NOMO-1 treated with dmso at 0.1 percent for 144 hours (cell line): ENCODE measurements around the gene SNRPB2.
A peak's percentile ranks its signal among the peaks of the same experiment; 100 is the strongest.

Source experiments
- DNase-seq: peaks from one replicate; lab custom pipeline; 2025; ENCODE audit not compliant: unreplicated experiment; lab: John Stamatoyannopoulos, UW

SNRPB2 gene

DNA sequence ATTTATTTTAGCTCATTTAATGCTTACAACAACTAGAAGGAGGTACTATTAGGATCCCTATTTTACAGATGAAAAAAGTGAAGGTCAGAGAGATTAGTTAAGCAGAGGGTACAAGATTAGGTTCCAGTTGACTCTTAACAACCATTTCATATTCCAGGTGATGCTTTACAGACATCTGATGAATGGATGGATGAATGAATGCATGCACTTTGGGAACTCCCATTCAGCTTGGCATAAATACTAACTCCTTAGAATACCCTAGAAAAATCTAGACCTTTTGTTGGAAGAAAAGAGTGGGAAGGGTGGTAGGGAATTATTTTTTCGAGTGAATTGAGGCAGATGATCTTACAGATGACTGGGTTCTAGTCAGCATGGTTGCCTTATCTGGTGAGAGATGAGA, 746 bp upstream of the SNRPB2 start:
- no peak for DNase-seq

DNA sequence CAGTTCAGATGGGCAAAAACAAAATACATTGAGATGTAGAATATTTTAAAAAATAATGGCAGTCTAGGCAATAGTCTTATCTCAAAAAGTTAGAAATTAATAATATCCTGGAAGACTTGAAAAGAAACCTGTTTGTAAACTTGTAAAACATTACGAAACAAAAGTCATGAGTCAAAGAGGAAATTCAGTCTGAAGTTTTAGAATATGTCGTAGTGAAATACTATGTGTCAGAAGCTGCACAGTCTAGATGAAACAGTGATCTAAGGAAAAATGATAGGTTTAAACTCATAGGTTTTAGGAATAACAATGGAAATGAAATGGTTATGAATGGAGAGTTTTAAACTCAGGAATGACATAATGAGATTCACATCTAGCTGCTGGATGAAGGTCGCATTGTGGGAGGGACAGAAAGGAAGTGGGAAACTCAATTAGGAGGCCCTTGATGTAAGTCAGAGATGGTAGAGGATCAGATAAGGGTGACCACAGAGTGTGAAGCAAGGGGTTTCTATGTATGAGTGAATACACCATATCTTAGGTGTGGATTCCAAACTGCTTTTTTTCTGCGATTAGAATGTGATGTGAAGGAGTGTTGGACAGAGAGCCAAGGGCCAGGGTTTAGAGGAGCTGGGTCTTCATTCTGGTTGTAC, 2.8 kb downstream of the SNRPB2 start:
- peak; percentile 48 for DNase-seq

DNA sequence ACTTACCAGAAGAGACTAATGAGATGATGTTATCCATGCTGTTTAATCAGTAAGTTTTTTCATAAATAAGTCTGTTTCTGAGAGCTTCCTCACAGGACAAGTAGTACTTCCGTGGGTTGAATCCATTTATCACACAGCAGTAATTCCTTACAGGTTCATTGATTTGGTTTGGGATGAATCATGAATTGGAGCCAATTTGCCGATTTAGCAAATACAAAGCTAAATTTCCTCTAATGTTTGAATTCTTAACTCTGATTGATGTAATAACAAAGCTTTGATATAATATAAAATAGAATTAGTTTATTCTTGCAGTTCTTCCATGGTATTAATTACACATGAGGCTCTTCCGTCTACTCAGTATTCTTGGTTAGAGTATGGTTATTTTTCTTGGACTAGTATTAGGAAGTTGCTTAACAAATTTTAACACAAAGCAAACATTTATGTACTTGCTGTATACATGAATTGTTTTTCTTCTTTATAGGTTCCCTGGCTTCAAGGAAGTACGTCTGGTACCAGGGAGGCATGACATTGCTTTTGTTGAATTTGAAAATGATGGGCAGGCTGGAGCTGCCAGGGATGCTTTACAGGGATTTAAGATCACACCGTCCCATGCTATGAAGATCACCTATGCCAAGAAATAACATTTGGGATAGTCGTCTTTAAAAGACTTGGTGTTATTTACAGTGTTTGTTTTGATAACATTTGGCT, 10.7 kb downstream of the SNRPB2 start:
- no peak for DNase-seq

DNA sequence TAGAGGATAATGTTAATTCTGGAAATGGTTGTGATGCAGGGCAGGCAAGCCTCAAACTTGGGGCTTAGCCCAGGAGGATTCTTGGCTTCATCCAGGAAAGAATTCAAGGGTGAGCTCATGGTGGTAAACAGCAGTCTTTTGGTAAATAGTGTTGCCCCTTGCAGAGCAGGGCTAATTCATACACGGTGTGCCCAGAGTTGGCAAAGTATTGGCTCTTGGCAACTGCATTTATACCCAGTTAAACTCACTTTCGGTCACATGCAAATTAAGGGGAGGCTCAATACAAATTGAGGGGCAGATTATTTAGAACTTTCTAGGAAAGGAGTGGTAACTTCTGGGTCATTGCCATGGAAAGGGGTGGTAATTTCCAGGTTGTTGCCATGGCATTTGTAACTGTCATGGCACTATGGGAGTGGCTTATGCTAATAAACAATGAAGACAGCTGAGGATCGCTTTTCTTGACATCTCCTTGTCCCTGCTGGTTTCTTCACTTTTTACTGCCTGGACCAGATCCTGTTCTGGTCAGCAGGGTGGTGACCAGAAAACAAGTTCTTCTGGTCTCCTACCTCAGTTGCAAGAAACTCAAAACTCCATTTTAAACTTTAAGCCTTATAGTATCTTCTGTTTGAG, 14.5 kb downstream of the SNRPB2 start:
- DNase-seq, result no peak

DNA sequence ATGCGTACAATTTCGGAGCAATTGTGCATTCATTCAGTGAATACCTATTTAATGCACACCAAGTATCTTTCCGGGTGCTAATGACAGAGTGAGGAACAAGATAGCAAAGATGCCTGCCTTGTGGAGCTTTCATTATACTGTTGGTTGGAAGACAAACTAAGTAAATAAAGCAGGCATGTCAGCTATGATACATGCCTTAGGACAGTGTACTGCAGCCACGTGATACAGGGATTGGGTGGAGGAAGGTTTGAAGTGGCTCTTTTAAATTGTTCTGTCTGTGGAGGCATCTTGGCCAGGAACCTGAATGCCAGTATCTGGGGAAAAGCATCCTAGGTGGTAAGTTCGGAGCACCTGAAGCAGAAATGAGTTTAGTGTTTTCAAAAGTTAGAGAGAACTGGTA, 15.4 kb downstream of the SNRPB2 start:
- DNase-seq, result no peak

DNA sequence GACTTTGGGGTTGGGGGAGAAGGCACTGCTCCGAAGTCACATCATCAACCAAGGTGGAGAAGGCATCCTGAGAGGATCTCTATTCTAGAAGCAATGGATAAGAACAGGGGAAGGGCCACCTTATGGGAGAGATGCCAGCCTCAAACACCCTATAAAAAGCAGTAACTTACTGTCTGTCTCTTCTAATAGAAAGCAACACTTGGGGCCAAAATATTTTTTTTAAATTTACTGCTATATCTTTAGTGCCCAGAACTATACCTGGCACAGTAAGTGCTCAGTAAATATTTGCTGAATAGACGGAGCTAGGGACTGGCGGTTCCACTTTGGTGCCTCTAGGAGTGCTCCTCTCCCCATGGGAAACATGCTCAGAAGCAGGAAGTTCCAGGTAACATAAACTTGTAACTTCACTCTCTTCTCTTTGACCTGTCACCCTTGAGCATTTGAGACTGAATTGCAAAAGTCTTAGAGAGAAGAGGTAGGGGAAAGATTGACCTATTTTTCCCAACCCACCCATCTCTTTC, 17.5 kb downstream of the SNRPB2 start:
- no peak for DNase-seq

DNA sequence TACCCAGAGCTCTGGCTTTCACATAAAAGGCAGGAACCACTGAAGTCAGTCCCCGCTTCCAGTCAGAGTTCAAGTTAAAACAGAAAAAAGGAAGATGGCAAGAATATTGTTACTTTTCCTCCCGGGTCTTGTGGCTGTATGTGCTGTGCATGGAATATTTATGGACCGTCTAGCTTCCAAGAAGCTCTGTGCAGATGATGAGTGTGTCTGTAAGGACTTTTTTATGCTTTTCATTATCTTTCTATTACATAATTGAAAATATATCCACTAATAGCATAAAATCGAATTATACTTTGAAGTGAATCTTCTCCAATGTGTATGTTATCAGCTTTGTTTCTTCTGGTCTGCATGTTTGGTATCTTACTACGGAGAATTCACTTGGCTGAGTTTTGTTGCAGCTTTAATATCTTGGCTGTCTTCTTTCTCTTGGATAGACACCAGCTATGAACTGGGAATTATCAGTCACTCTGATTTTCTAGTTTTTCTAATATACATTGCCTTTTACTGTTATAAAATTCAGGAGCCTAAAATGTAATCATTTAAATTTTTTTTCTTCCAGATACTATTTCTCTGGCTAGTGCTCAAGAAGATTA, 18.6 kb downstream of the SNRPB2 start, which contains the start of gene OTOR:
OTOR (plus strand) TSS at position 51 of the 593 bp plus-strand sequence; CDS start at position 95, 44 bp downstream.
- no peak for DNase-seq

DNA sequence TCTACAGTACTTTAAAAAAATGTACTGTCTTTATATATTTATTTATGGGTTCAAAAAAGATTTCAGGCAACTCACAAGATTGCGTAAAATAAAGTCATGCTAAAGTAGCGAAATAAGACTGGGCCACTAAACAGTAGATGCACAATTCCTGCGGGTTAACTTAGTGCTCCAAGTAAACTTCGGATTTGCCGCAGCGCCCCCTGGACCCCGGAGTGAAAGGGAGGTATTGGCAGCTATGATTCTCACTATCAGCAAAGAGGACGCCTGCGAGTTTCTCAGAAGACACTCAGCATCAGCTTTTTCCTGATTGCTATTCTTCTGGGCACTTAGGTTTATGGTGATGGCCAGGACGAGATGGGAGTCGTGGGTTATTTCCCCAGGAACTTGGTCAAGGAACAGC, 19.7 kb downstream of the SNRPB2 start:
- no peak for DNase-seq

DNA sequence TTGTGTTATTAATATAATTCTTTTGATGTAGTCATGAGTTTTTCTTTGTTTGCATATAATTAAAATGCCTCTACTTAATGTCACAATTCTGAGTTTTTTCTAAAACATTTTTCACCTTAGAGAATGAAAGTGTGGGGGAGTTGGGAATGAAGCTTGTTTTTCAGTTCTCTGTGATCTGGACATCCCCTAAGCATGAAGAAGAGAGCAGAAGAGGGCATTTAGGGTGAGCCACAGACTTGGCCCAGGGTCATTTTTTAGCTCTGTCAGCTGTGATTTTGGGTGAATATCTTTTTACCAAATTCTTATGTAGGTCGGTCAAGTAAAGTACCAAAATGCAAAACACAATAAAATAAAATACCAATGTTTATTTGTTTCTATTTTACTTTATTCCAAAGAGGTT, 22.3 kb downstream of the SNRPB2 start:
- DNase-seq, result no peak

DNA sequence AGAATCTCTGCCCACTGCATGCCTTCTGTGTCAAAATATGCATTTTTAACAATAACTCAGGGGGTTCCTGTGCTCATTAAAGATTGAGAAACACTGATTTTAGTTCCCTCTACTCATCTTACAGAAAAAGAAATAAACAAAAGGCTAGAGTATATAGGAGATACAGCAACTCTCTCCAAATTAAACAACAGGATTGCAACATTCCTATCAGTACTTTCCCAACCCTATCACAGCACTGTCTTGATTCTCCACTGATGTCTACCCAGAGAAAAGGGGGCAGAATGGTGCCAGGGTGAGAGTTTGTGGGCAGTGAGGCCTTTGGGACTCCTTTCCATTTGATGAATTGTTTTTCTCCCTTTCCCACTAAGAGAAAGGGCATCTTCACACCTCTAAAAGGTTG, 23.1 kb downstream of the SNRPB2 start:
- no peak for DNase-seq

DNA sequence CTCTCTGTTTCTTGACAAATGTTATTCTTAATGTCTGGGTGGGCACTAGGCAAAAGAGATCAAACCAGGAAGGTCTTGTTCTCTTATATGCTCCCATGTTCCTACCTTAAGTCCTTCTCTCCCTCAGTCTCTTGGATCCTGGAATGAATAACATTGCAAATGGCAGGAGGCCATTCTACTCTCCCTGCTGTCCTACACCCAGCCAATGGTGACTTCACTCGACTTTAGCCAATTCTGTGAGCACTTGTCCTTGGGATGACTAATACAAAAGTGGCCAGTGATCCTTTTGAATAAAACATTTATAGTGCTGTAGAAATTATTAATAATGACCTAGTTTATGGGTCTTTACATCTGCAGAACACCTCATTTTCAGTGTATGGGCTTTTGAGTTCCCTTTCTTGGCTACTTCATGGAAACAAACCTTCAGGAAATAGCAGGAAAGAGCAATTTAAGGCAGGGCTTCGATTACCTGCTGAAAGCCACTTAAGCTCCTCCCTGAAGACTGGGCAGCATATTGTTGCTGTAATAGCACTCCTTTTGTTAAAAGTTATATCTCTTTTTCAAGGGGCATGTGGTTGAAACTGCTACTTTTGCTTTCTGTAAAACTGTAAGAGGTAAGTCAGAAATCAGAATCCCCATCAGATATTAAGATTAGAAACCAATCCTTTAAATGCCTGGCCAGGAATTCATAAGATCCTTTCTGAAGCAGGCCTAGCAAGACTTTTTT, 28.8 kb downstream of the SNRPB2 start:
- no peak for DNase-seq

DNA sequence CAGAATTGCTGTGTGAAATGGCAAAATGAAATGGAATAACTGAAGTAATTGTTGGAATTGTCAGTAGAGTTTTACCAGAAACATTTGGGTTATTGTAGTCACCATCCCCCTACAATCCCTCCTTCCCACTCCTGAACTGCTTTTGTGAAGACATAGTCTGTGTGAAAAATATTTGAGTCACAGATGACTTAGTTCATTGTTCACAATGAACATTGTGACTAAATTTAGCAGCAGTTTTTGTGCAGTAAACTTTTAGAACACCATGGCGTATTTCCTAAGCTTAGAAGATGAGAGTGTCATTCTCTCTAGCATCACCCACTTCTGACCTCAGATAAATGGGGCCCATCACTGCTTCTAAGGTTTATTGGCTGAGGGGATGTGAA, 29.3 kb downstream of the SNRPB2 start:
- no peak for DNase-seq

DNA sequence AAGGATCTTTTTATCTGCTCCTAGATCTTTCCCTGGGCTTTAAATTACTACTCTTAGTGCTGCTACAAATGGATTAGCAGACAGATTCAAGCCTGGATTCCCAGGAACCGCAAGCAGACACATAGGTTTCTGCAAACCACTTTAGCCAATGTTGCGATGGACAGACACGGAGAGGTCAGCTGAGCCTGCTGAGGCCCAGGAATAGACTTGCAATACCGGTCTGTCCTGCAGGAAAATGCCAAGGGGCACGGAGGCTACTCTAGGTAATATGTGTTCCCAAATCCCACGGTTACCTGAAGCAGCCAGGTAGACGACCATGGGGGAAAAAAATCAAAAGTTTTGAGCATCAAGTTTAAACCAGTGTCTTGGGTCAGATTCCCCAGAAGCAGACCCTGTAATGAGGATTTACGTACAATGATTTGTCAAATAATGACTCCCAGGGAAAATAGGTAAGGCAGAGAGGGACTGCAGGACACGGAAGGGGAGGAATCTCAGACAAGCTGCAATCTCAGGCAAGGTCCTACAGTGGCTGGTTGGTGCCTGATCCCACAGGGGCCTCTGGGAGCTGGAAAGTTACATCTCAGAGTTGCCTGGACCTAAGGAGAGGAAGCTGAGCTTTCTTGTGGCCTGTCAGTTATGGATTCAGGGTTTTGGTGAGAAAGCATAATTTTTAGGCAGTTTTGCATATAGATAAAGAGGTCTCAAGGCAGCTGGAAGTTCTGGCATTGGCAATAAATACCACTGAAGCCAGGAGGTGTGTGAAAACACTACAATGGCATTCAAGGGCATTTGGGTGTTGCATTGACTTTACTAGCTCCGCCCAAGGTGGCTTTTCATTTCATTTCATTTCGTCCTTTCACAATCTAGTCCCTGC, 30.8 kb downstream of the SNRPB2 start:
- DNase-seq, result no peak

DNA sequence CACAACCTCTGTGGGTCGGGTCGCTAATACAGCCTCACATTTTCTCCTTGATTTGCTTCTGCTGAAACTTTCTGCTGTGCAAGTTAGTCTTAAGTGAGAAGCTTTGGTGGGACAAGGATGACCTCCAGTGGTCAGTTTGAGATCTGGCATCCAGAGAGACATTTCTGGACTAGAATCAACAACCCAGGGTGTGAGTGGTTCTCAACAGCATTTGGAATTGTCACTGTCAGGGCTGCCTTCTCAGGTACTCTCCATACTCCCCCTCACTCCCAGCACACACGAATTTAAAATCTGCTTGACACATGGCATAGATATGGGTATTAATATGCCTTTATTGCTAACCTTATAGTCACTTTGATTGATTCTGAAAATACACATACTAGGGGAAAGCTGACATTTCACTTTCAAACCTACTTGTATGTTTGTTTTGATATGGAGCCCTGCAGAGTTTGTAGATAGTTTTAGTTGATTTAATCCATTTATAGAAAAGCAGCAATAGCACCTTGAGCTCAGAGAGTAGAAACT, 31.5 kb downstream of the SNRPB2 start:
- DNase-seq, result peak; percentile 50

DNA sequence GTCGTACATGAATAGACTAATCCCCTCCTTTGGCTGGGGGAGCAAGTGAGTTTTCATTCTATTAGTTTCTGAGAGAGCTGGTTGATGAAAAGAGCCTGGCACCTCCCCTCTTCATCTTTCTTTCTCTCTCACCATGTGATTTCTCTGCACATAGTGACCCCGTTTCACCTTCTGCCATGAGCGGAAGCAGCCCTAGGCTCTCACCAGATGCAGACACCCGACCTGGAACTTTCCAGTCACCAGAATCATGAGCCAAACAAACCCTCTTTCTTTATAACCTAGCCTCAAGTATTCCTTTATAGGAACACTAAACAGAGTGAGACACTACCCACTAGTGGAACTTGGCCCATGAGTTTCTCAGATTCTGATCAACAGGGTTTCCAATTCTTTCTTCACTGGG, 34.7 kb downstream of the SNRPB2 start:
- no peak for DNase-seq

DNA sequence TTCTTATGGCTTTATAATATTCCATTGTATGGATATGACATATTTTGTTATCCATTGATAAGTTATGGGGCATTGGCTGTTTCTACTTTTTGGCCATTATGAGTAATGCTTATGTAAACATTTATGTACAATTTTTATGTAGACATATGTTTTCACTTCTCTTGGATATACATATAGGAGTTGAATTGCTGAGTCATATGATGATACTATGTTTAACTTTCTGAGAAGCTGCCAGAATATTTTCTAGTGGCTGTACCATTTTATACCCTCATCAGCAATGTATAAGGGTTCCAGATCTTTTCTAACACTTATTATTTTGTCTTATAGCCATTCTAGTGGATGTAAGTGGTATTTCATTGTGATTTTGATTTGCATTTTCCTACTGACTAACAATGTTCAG, 41.4 kb downstream of the SNRPB2 start:
- DNase-seq, result no peak

DNA sequence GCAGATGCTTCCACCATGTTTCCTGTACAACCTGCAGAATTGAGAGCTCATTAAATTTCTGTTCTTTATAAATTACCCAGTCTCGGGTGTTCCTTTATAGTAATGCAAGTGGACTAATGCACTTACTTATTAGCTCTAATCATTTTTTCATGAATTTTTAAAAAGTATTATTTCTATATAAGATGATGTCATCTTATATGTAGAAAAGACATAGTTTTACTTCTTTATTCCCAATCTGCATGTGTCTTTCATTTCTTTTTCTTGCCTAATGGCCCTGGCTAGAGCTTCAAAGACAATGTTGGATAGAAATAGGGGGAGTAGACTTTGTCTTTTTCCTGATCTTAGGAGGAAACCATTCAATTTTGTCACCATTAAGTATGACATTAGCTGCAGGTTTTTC, 46.1 kb downstream of the SNRPB2 start:
- no peak for DNase-seq

DNA sequence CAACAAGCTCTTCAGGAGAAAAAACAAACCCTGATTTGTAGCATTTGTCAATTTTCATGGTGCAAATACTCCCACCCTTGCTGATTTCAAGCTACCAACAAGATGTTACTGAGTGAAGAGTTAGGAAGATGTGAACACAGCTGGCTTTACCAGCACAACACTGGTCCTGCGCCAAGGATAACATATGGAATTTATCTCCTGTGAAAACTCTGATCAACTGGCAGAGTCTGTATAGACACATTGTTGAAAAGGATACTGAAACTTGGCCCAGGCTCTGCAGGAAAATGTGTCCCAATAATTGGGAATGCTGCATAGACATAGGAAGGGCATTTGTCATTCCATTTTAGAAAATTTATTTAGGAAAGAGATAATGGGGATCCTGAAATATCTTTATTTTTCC, 47.3 kb downstream of the SNRPB2 start:
- DNase-seq, result no peak

DNA sequence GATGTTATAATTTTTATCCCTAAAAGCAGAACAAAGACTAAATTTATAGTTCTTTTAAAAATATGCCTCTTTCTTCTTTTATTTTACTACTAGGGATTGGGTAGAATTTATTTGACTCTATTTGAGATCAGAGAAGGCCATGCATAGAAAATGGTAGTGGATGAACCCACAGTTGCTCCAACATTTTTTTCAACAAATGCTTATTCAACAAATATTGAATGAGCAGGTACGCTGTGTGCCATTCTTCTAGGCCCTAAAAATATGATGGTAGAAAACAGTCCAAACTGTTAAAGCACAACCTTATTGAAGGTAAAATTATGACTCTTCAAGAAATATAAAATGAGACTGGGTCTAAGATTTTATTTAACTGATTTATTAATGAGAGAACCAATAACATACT, 48.3 kb downstream of the SNRPB2 start:
- no peak for DNase-seq

DNA sequence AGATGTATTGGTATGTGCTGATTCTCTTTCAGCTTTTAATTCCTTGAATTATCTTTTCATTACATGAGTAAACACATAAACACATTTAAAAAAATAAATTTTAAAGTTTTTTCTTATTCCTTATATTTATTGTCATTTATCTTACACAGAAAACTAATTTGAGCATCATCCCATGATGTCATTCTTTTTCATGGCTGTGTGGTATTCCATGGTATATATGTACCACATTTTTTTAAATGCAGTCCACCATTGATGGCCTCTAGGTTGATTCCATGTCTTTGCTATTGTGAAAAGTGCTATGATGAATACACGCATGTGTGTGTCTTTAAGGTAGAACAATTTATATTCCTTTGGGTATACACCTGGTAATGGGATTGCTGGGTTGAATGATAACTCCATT, 51.7 kb downstream of the SNRPB2 start:
- DNase-seq, result no peak
